Diencephalon (tissue), 1 donor: ENCODE results near the gene CASP8. TPM values are rescaled to one million over a fixed set of nuclear protein-coding genes. Genes with fewer than 3 reads are reported as not detected.

Experiments used
- small RNA-seq: library from RNA; depleted of rRNA; stranded (forward); fragments of <200 nt; gene quantifications from one replicate; pipeline ENCODE3, GENCODE V24; 2014
- total RNA-seq: library from RNA; depleted of rRNA; stranded (reverse); fragments of >200 nt; gene quantifications from one replicate; pipeline ENCODE4 v1.2.3, GENCODE V29; 2014

Gene CASP8
- total RNA-seq: 3.2 TPM

DNA sequence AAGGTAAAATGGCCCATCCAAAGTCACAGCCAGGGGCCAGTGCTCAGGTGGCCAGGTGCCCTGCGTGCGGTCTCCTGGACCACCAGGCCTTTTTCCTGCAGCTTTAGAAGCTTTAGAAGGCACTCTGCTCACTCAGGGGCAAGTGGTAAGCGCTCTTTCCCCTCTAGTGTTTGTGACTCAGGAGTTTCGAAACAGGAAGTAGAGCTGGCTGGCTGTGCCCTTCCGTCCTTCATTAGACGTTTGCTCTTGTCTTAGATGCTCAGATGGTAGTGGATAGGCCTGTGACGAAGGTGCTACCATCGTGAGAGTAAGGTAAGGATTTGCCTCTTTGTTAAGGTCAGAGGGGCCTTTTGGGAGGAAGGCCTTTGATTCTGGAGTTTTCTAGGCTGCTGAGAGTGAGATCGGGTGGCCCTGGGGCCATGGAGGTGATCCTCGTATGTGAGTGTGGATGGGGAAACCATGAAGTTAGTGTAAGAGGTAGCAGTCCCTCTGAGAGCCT lies at the start of gene CASP8:
TSS of gene CASP8 (plus strand) at position 235 of the 499 bp plus-strand sequence. CDS start 5,951 bp downstream, outside the sequence.

Small RNA genes within 50 kb of the gene (small RNA-seq; reads per million reads assigned to genes)
- not detected for gene MTND4LP13

Other genes with a start within 250 kb of the CASP8 start
- 62.3 TPM for gene HYCC2, start 188.9 kb upstream of the CASP8 start, total RNA-seq
- 57.7 TPM for gene NDUFB3, start 188.5 kb upstream of the CASP8 start, total RNA-seq
- gene CFLAR, start 144.4 kb upstream of the CASP8 start, total RNA-seq: 36.7 TPM
- gene CASP10, start 77.4 kb upstream of the CASP8 start, total RNA-seq: 3.0 TPM
- 3.7 TPM for gene FLACC1, start 96.8 kb downstream of the CASP8 start, total RNA-seq
- 57.7 TPM for gene TRAK2, start 190.9 kb downstream of the CASP8 start, total RNA-seq
- gene STRADB, start 191.2 kb downstream of the CASP8 start, total RNA-seq: 74.5 TPM